PFSK-1 (cell line): ENCODE data around the gene HDAC4.

Source experiments
- FOXP2 ChIP-seq: optimal IDR thresholded peaks from 2 replicates; pipeline ENCODE3; 2011; ENCODE audit warnings: borderline replicate concordance, control low read depth, inconsistent platforms; ENCODE audit not compliant: insufficient read depth; ENCODE audit errors: extremely low read length, extremely low read depth
- POLR2AphosphoS5 ChIP-seq: IDR thresholded peaks from 2 replicates; pipeline ENCODE4 v1.6.1; 2012; ENCODE audit warnings: low read depth, mild to moderate bottlenecking, control low read depth, low read length, moderate library complexity
- REST ChIP-seq, 2 experiments: IDR thresholded peaks; 2 replicates each; pipeline versions ENCODE4 v1.6.1 to v1.8.0; 2011 to 2012; ENCODE audit warnings: low read depth in 2 of 2, low read length in 2 of 2, control low read depth in 1 of 2, inconsistent platforms in 1 of 2, mild to moderate bottlenecking in 1 of 2, moderate library complexity in 1 of 2; ENCODE audit not compliant: insufficient read depth in 1 of 2
- SIN3A ChIP-seq: IDR thresholded peaks from 2 replicates; pipeline ENCODE4 v1.6.1; 2012; ENCODE audit warnings: mild to moderate bottlenecking, low read length, moderate library complexity, borderline replicate concordance; ENCODE audit not compliant: insufficient read depth
- TAF1 ChIP-seq: IDR thresholded peaks from 2 replicates; pipeline ENCODE4 v1.6.1; 2012; ENCODE audit warnings: low read length, control low read depth, borderline replicate concordance; ENCODE audit not compliant: insufficient read depth

The HDAC4 gene

GRCh38 chr2:239245872-239246721, 154.7 kb downstream of the HDAC4 start:
- TF ChIP-seq REST (IDR thresholded peaks at IDR 0.05; ENCODE audit: insufficient read depth in 1 of 2, low read depth in 2 of 2, low read length in 2 of 2) (no peak), SIN3A (no peak), FOXP2 (no peak), POLR2AphosphoS5 (no peak), TAF1 (no peak)

GRCh38 chr2:239245107-239245506, 155.7 kb downstream of the HDAC4 start:
- TF ChIP-seq TAF1 (no peak), SIN3A (no peak), FOXP2 (no peak), REST (IDR thresholded peaks at IDR 0.05; ENCODE audit: insufficient read depth in 1 of 2, low read depth in 2 of 2, low read length in 2 of 2) (no peak), POLR2AphosphoS5 (no peak)

- TF ChIP-seq TAF1 (no peak), POLR2AphosphoS5 (no peak)
Measured at GRCh38 chr2:239244625-239245024, 156.2 kb downstream of the HDAC4 start.

- TF ChIP-seq TAF1 (no peak), FOXP2 (no peak), SIN3A (no peak), POLR2AphosphoS5 (no peak), REST (IDR thresholded peaks at IDR 0.05; ENCODE audit: insufficient read depth in 1 of 2, low read depth in 2 of 2, low read length in 2 of 2) (no peak)
Measured at GRCh38 chr2:239241431-239241960, 159.3 kb downstream of the HDAC4 start.

GRCh38 chr2:239240414-239240881, 160.4 kb downstream of the HDAC4 start:
- TF ChIP-seq SIN3A (no peak), REST (IDR thresholded peaks at IDR 0.05; ENCODE audit: insufficient read depth in 1 of 2, low read depth in 2 of 2, low read length in 2 of 2) (no peak), FOXP2 (no peak), POLR2AphosphoS5 (no peak), TAF1 (no peak)
